NCI-H1694 (cell line): Measurements from ENCODE around the gene EEF1A1.
A peak's percentile ranks its signal among the peaks of the same experiment; 100 is the strongest.
"Not testable (repeated sequence)": the region's sequence is repeated elsewhere in the genome, so short reads cannot be mapped to it uniquely, and the experiment has no call there.

Source experiments
- DNase-seq: peaks from one replicate; lab custom pipeline; 2025; lab: John Stamatoyannopoulos, UW

EEF1A1 gene

GRCh38 chr6:73520688-73521350 lies at the start of gene EEF1A1:
EEF1A1 (minus strand) TSS chr6:73521032; CDS start chr6:73520026, 1,006 bp downstream.
- peak; percentile 95 for DNase-seq

- DNase-seq, result no peak
Observed at GRCh38 chr6:73569121-73569520, 48.3 kb upstream of the EEF1A1 start.

GRCh38 chr6:73566954-73567591 lies 46.2 kb upstream of the EEF1A1 start:
- DNase-seq, result no peak

- not testable (repeated sequence) for DNase-seq
Observed at GRCh38 chr6:73566486-73566871, 45.6 kb upstream of the EEF1A1 start.

GRCh38 chr6:73565767-73566485 lies 45.1 kb upstream of the EEF1A1 start:
- no peak for DNase-seq

- no peak for DNase-seq
Observed at GRCh38 chr6:73564578-73565345, 43.9 kb upstream of the EEF1A1 start.

- no peak for DNase-seq
Observed at GRCh38 chr6:73562558-73562957, 41.7 kb upstream of the EEF1A1 start.

GRCh38 chr6:73560853-73561407 lies 40.1 kb upstream of the EEF1A1 start:
- no peak for DNase-seq

GRCh38 chr6:73560182-73560732 lies 39.4 kb upstream of the EEF1A1 start:
- no peak for DNase-seq

- DNase-seq, result not testable (repeated sequence)
Observed at GRCh38 chr6:73559399-73559794, 38.6 kb upstream of the EEF1A1 start.

- DNase-seq, result no peak
Observed at GRCh38 chr6:73558624-73559398, 38.0 kb upstream of the EEF1A1 start.

GRCh38 chr6:73556836-73557235 lies 36.0 kb upstream of the EEF1A1 start:
- no peak for DNase-seq

GRCh38 chr6:73555380-73555949 lies 34.6 kb upstream of the EEF1A1 start:
- not testable (repeated sequence) for DNase-seq

GRCh38 chr6:73551115-73551514 lies 30.3 kb upstream of the EEF1A1 start:
- not testable (repeated sequence) for DNase-seq

- no peak for DNase-seq
Observed at GRCh38 chr6:73548458-73549446, 27.9 kb upstream of the EEF1A1 start.

GRCh38 chr6:73547036-73547435 lies 26.2 kb upstream of the EEF1A1 start:
- no peak for DNase-seq

- DNase-seq, result no peak
Observed at GRCh38 chr6:73542891-73543290, 22.1 kb upstream of the EEF1A1 start.

- not testable (repeated sequence) for DNase-seq
Observed at GRCh38 chr6:73542481-73542880, 21.6 kb upstream of the EEF1A1 start.

GRCh38 chr6:73538116-73538779 lies 17.4 kb upstream of the EEF1A1 start:
- no peak for DNase-seq
